Myocyte (in vitro differentiated cells): ENCODE results near the gene TAS2R10. TPM values are rescaled to one million over a fixed set of nuclear protein-coding genes. Genes with fewer than 3 reads are reported as not detected.

ENCODE experiments used
- DNase-seq: peaks from one replicate; pipeline ENCODE4 v3.0.0-alpha.2; 2012; ENCODE audit warnings: low read depth
- total RNA-seq: library from RNA; depleted of rRNA; stranded (reverse); fragments of >200 nt; gene quantifications from 2 replicates; pipeline ENCODE4 v1.2.3, GENCODE V29; 2014

Gene TAS2R10
- total RNA-seq, 1 donor from 2014 or later, result 0.75 TPM

DNA sequence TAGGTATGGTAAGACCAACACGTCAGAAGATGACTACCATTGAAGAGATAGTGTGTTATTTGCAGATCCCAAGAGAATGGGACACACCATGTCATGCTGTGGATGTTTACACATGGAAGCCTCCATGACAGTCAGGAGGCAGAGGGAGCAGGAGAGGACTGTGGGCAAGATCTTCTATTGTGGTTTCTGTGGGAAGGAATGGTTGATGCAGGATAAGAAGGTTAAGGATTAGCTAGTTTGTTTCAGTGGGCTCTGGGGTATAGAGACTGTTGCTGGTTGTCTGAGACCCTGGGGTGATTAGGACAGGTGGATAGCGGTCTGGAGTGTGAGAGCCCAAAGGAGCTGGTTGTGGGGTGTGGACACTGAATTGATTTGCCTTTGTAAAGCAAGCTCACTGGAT, 47.1 kb downstream of the TAS2R10 start:
- peak; percentile 12 for DNase-seq

Other genes with a start within 250 kb of the TAS2R10 start
- 19.4 and 24.0 TPM in 2 replicates for gene MAGOHB, start 212.7 kb downstream of the TAS2R10 start, total RNA-seq
- 3.7 and 3.8 TPM in 2 replicates for gene STYK1, start 152.3 kb downstream of the TAS2R10 start, total RNA-seq
- 202 and 228 TPM in 2 replicates for gene YBX3, start 103.0 kb downstream of the TAS2R10 start, total RNA-seq
- gene TAS2R7, start 23.7 kb downstream of the TAS2R10 start, total RNA-seq, result not detected in 2 replicates
- gene TAS2R8, start 19.1 kb downstream of the TAS2R10 start, total RNA-seq, result 0.21 TPM in 1 of 2 replicates, not detected in the other
- not detected in 2 replicates for gene TAS2R9, start 16.2 kb downstream of the TAS2R10 start, total RNA-seq
- 0.43 and 1.7 TPM in 2 replicates for gene PRR4, start 23.1 kb upstream of the TAS2R10 start, total RNA-seq
- gene PRH1, start 57.9 kb upstream of the TAS2R10 start, total RNA-seq, result 8.9 and 9.4 TPM in 2 replicates
- 0.94 and 1.2 TPM in 2 replicates for gene TAS2R13, start 83.2 kb upstream of the TAS2R10 start, total RNA-seq
- gene PRH2, start 102.9 kb upstream of the TAS2R10 start, total RNA-seq, result not detected in 2 replicates
- 0.99 and 2.5 TPM in 2 replicates for gene TAS2R14, start 112.9 kb upstream of the TAS2R10 start, total RNA-seq
- gene TAS2R50, start 160.6 kb upstream of the TAS2R10 start, total RNA-seq, result 0.62 and 1.5 TPM in 2 replicates
- 0.68 and 2.1 TPM in 2 replicates for gene TAS2R20, start 171.9 kb upstream of the TAS2R10 start, total RNA-seq
- 1.7 and 2.0 TPM in 2 replicates for gene TAS2R19, start 196.3 kb upstream of the TAS2R10 start, total RNA-seq
- 0.99 and 2.2 TPM in 2 replicates for gene TAS2R31, start 205.0 kb upstream of the TAS2R10 start, total RNA-seq
- 0.62 TPM in 1 of 2 replicates, not detected in the other for gene TAS2R46, start 235.9 kb upstream of the TAS2R10 start, total RNA-seq